GM18526 (cell line): ENCODE results near the gene RPS6KB1.

Source experiments
- POLR2A ChIP-seq: IDR thresholded peaks from 3 replicates; pipeline ENCODE4 v1.6.1; 2011; ENCODE audit not compliant: insufficient read length; ENCODE audit errors: extremely low read depth

The RPS6KB1 gene

GRCh38 chr17:59859444-59860025, 33.4 kb upstream of the RPS6KB1 start:
- no peak for TF ChIP-seq POLR2A

GRCh38 chr17:59863616-59864015, 29.3 kb upstream of the RPS6KB1 start:
- no peak for TF ChIP-seq POLR2A

- no peak for TF ChIP-seq POLR2A
Measured at GRCh38 chr17:59869941-59870218, 23.0 kb upstream of the RPS6KB1 start.

GRCh38 chr17:59870482-59870881, 22.4 kb upstream of the RPS6KB1 start:
- TF ChIP-seq POLR2A, result no peak

- no peak for TF ChIP-seq POLR2A
Measured at GRCh38 chr17:59872351-59872750, 20.6 kb upstream of the RPS6KB1 start.

- TF ChIP-seq POLR2A, result no peak
Measured at GRCh38 chr17:59874376-59874775, 18.5 kb upstream of the RPS6KB1 start.

GRCh38 chr17:59876107-59876506, 16.8 kb upstream of the RPS6KB1 start:
- no peak for TF ChIP-seq POLR2A

GRCh38 chr17:59877965-59878364, 15.0 kb upstream of the RPS6KB1 start:
- no peak for TF ChIP-seq POLR2A

- TF ChIP-seq POLR2A, result no peak
Measured at GRCh38 chr17:59878624-59879023, 14.3 kb upstream of the RPS6KB1 start.

GRCh38 chr17:59884861-59885260, 8.1 kb upstream of the RPS6KB1 start:
- no peak for TF ChIP-seq POLR2A

- TF ChIP-seq POLR2A, result no peak
Measured at GRCh38 chr17:59888145-59888750, 4.7 kb upstream of the RPS6KB1 start.

- no peak for TF ChIP-seq POLR2A
Measured at GRCh38 chr17:59890720-59891119, 2.2 kb upstream of the RPS6KB1 start.

GRCh38 chr17:59892251-59892923, 534 bp upstream of the RPS6KB1 start:
- no peak for TF ChIP-seq POLR2A

GRCh38 chr17:59893676-59894100, 767 bp downstream of the RPS6KB1 start:
- TF ChIP-seq POLR2A, result no peak

GRCh38 chr17:59897090-59897489, 4.2 kb downstream of the RPS6KB1 start:
- no peak for TF ChIP-seq POLR2A

GRCh38 chr17:59899099-59899498, 6.2 kb downstream of the RPS6KB1 start:
- no peak for TF ChIP-seq POLR2A

GRCh38 chr17:59901604-59902003, 8.7 kb downstream of the RPS6KB1 start:
- TF ChIP-seq POLR2A, result no peak
